Measurements from ENCODE around the gene CYSLTR2.

CYSLTR2 gene

GRCh38 chr13:48738311-48738710, 84.6 kb downstream of the CYSLTR2 start:
- FAIRE-seq (no peak), DNase-seq (ENCODE audit: low spot score) (no peak)

- FAIRE-seq: no peak
- DNase-seq (ENCODE audit: low spot score): no peak
Observed at GRCh38 chr13:48739386-48739964, 85.7 kb downstream of the CYSLTR2 start.

- DNase-seq (ENCODE audit: low spot score) (no peak), FAIRE-seq (no peak)
Observed at GRCh38 chr13:48741377-48741776, 87.6 kb downstream of the CYSLTR2 start.

- no peak for DNase-seq (ENCODE audit: low spot score)
- FAIRE-seq: no peak
Observed at GRCh38 chr13:48746821-48747220, 93.1 kb downstream of the CYSLTR2 start.

- DNase-seq (ENCODE audit: low spot score) (no peak), FAIRE-seq (no peak)
Observed at GRCh38 chr13:48748681-48749080, 95.0 kb downstream of the CYSLTR2 start.

- FAIRE-seq (no peak), DNase-seq (ENCODE audit: low spot score) (peak; percentile 13)
Observed at GRCh38 chr13:48749144-48749543, 95.4 kb downstream of the CYSLTR2 start.

- no peak for FAIRE-seq
- peak; percentile 82 for DNase-seq (ENCODE audit: low spot score)
Observed at GRCh38 chr13:48749699-48750473, 96.2 kb downstream of the CYSLTR2 start.

GRCh38 chr13:48750588-48751383, 97.1 kb downstream of the CYSLTR2 start:
- no peak for FAIRE-seq

GRCh38 chr13:48760626-48761025, 106.9 kb downstream of the CYSLTR2 start:
- FAIRE-seq (no peak), DNase-seq (ENCODE audit: low spot score) (no peak)

More at GRCh38 chr13:48750588-48751383, 97.1 kb downstream of the CYSLTR2 start:
- no peak for DNase-seq (ENCODE audit: low spot score)
